Bronchial epithelial cell (primary cell): ENCODE measurements around the gene GDPD3. TPM values are rescaled to one million over a fixed set of nuclear protein-coding genes. Genes with fewer than 3 reads are reported as not detected.

Experiments
- DNase-seq: peaks from one replicate; pipeline ENCODE4 v3.0.0-alpha.2; 2010; ENCODE audit warnings: low read depth
- FAIRE-seq: peaks from 2 replicates; lab custom pipeline; 2011; peaks lifted over from hg19 to GRCh38; lab: Jason Lieb, UNC
- H3K27me3 ChIP-seq: 2 replicates; pipeline ENCODE4 v1.5.1; 2011; ENCODE audit warnings: low read length; ENCODE audit not compliant: control insufficient read depth, insufficient read depth
- H3K36me3 ChIP-seq: 2 replicates; pipeline ENCODE4 v1.5.1; 2011; ENCODE audit warnings: low read length; ENCODE audit not compliant: control insufficient read depth, insufficient read depth
- H3K4me3 ChIP-seq: 2 replicates; pipeline ENCODE4 v1.5.1; 2011; ENCODE audit warnings: mild to moderate bottlenecking, low read depth, low read length, control low read depth
- CTCF ChIP-seq: IDR thresholded peaks from 2 replicates; pipeline ENCODE4 v1.5.1; 2011; ENCODE audit warnings: mild to moderate bottlenecking, moderate library complexity, low read length, control low read depth, inconsistent platforms; ENCODE audit not compliant: insufficient read depth, severe bottlenecking
- total RNA-seq: library from RNA; depleted of rRNA; stranded (reverse); fragments of >200 nt; gene quantifications from 2 replicates; pipeline ENCODE4 v1.2.1, GENCODE V29; 2014

Gene GDPD3
- total RNA-seq, 1 donor from 2014 or later = 7.1 TPM

GRCh38 chr16:30068750-30069610 lies 44.4 kb downstream of the GDPD3 start:
- Histone ChIP-seq H3K36me3 (peaks cover 41% of the 10 kb centered on the region), H3K4me3 (no peak overlapping the region), H3K27me3 (no peaks in the 10 kb centered on the region)
- DNase-seq = peak; percentile 18
- no peak for FAIRE-seq
- TF ChIP-seq CTCF = peak; percentile 66

- no peak overlapping the region for H3K4me3 ChIP-seq
- H3K27me3 ChIP-seq = no peaks in the 10 kb centered on the region
- peaks cover 41% of the 10 kb centered on the region for H3K36me3 ChIP-seq
- no peak for DNase-seq
- TF ChIP-seq CTCF = no peak
- no peak for FAIRE-seq
These were observed 45.0 kb downstream of the GDPD3 start for GRCh38 chr16:30068333-30068732.

- DNase-seq (no peak), FAIRE-seq (no peak)
- H3K27me3 ChIP-seq = no peaks in the 10 kb centered on the region
- H3K4me3 ChIP-seq = peak overlapping the region; percentile 97
- no peak for TF ChIP-seq CTCF
- peaks cover 41% of the 10 kb centered on the region for H3K36me3 ChIP-seq
These were observed 45.8 kb downstream of the GDPD3 start for GRCh38 chr16:30067584-30067916.

GRCh38 chr16:30066761-30067583 lies 46.4 kb downstream of the GDPD3 start:
- Histone ChIP-seq H3K27me3 (no peaks in the 10 kb centered on the region), H3K36me3 (peaks cover 41% of the 10 kb centered on the region)

GRCh38 chr16:30065943-30066760 lies 47.2 kb downstream of the GDPD3 start:
- FAIRE-seq (no peak), DNase-seq (peak; percentile 33)
- no peak for TF ChIP-seq CTCF
- peak overlapping the region; percentile 97 for H3K4me3 ChIP-seq
- H3K36me3 ChIP-seq = peaks cover 41% of the 10 kb centered on the region
- no peaks in the 10 kb centered on the region for H3K27me3 ChIP-seq

More at GRCh38 chr16:30066761-30067583, 46.4 kb downstream of the GDPD3 start:
- peak overlapping the region; percentile 97 for H3K4me3 ChIP-seq
- no peak for TF ChIP-seq CTCF
- DNase-seq = no peak
- FAIRE-seq = no peak
